HTR-8/SVneo (cell line): ENCODE data around the gene NDUFS2.
"Not testable (repeated sequence)": the region's sequence is repeated elsewhere in the genome, so short reads cannot be mapped to it uniquely, and the experiment has no call there.

Experiments used
- DNase-seq: peaks from one replicate; pipeline ENCODE4 v3.0.0; 2011; ENCODE audit warnings: low spot score, mixed read lengths; ENCODE audit not compliant: insufficient read length
- FAIRE-seq: peaks from 2 replicates; lab custom pipeline; 2011; peaks lifted over from hg19 to GRCh38; lab: Jason Lieb, UNC

NDUFS2 gene

DNA sequence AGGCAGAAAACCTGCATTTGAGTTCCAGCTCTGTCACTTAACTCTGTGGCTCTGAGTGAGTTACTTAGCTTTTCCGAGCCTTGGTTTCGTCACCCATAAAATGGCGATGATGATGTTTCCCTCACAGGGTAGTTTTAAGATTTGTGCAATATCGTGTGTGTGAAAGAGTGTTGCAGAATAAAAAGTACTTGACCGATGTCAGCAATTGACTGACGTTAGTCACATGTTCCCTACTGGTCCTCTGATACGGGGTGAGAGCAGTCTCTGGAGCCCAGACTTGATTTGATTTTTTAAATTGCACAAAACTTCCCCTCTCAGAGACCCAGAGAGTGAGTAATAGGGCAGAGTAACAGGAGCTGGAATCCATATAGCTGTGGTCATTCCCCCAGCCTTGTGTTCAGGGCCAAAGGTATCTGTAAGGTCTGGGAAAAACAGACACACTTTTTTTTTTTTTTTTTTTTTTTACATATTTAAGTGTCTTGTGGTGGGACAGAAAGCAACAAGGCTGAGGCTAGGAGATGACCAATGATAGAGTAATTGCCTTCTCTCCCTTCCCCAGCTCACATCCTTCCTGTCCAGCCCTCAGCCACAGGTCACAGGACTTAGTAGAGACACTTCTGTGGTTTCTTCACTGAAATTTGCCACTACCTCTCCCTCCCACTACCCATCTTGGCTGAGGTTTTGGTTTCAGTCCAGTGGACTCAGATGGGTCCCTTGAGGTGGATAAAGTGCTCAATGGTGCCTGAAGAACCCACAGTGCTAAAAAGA is 15.0 kb downstream of the NDUFS2 start:
- no peak for FAIRE-seq
- DNase-seq = no peak

DNA sequence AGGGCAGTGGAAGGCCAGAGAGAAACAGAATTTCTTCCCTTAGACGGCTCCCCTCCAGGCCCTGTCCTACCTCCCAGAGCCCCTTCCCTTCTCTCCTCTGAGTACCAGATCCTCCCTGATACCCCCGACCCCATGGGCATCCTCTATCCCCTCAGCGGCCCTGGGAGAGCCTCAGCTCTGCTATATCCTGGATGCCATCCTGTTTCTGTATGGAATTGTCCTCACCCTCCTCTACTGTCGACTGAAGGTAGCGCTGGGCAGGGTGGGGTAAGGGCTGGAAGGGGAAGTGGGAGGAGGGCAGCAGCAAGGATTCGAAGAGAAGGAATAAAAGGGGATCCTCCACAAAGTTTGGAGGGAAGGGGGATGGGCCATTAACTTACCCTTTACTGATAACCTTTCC is 15.7 kb downstream of the NDUFS2 start:
- no peak for FAIRE-seq

DNA sequence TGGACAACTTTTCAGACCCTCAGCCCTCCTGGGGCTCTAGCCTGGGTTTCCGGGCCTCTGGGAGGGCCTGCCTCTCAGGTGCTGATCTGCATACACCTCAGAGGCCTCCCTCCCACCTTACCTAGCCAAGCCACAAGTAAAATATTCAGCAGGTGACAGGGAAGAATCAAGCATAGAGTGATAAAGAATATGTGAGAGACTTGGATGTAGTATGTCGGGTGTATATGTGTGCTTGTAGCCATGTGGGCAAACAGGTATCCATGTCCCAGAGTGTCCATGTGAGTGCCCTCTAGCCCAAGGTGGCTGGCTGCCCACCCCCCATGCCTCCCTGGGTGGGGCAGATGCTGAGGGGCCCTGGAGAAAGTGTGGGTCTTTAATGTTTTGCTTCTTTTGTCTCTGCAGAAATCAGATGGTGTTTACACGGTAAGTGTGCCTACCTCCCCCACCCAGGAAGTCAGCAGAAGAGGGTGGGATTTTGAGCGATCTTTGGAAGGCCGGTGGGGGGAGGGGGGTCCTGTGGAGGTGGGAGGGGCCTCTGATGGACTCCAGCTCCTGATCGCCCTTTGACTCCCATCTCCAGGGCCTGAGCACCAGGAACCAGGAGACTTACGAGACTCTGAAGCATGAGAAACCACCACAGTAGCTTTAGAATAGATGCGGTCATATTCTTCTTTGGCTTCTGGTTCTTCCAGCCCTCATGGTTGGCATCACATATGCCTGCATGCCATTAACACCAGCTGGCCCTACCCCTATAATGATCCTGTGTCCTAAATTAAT is 16.3 kb downstream of the NDUFS2 start:
- no peak for DNase-seq
- FAIRE-seq = no peak

More for the DNA sequence above, 15.7 kb downstream of the NDUFS2 start:
- no peak for DNase-seq

DNA sequence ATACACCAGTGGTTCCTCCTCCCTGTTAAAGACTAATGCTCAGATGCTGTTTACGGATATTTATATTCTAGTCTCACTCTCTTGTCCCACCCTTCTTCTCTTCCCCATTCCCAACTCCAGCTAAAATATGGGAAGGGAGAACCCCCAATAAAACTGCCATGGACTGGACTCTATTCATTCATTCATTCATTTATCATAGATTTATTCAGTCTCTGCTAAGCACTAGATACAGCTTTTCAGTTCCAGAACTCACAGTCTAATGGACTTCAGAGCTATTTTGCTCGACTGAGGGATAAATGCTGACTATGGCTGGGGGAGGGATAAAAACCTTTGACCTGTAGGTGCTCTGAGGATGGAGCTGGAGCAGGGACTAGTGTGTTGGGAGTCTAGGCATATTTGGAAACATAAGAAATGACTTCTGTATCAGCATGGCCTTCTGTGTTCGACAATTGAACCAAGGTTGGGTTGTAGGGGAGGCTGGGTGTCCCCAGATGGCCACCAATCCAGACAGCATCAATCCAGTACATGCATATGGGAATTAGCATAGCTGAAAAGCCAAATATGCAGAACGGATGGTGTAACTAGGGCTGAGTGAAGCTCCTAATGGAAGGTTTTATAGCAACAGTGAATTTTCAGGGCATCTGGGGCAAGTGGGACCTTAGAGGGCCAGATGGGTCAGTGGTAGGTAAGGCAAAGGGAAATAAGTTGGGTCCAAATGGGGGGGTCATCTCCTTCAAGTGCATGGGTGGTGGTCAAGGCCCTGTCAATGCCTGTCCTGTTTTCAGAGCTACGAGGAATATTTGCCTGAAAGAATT is 17.1 kb downstream of the NDUFS2 start:
- DNase-seq (no peak), FAIRE-seq (no peak)

DNA sequence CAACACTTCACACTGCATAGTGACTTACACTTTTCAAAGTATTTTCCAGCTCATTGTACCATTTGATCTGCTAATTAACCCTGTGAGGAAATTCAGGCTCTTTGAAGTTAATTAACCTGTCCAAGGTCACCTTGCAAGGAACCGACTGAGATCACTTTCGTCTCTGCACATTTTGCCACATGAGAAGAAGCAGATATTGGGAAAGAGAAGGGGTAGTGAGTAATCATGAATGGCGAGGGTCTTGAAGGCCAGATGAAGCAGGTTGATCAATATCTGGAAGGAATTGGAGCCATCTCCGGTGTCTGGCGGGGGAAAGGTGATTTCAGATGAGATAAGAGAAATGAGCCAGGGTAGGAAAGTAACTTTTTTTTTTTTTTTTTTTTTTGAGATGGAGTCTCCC is 17.8 kb downstream of the NDUFS2 start:
- FAIRE-seq (no peak), DNase-seq (no peak)

DNA sequence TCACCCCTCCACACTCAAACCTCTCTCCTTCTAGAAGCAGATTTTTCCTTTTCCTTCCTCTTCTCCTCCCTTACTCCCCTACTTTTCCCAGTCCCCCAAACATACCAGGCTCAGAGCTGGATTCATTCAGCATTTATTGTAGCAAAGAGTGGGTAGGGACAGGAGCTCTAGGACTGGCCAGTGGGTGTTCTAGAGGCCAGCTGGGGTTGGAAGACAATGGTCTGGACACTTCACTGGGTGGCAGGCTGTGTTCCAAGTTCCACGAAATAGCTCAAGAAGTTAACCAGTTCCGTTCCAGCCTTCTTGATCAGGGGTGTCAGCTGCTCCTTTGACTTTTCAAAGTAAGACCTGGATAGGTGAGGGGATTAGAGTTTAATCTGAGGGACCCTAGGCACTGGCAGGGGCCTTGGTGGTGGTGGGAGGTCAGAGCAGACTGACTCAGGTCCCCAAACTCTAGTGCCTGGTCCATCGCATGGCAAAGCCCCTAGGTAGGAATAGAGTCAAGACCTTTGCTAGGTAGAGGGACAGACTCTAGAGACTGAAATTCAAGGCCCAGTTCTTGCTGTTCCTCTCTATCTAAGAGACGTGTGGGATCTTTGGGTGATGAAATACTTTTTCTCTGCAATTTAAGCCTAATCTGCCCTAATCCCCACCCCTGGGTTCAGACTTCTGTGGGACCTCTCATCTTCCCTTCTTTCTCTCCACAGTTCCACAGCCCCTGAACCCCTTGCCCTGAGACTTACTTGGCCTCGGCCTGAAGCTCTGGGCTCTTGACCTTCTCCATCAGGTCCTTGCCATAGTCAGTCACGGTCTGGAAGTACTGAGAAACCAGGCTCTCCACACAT is 20.2 kb downstream of the NDUFS2 start:
- DNase-seq (no peak), FAIRE-seq (no peak)

DNA sequence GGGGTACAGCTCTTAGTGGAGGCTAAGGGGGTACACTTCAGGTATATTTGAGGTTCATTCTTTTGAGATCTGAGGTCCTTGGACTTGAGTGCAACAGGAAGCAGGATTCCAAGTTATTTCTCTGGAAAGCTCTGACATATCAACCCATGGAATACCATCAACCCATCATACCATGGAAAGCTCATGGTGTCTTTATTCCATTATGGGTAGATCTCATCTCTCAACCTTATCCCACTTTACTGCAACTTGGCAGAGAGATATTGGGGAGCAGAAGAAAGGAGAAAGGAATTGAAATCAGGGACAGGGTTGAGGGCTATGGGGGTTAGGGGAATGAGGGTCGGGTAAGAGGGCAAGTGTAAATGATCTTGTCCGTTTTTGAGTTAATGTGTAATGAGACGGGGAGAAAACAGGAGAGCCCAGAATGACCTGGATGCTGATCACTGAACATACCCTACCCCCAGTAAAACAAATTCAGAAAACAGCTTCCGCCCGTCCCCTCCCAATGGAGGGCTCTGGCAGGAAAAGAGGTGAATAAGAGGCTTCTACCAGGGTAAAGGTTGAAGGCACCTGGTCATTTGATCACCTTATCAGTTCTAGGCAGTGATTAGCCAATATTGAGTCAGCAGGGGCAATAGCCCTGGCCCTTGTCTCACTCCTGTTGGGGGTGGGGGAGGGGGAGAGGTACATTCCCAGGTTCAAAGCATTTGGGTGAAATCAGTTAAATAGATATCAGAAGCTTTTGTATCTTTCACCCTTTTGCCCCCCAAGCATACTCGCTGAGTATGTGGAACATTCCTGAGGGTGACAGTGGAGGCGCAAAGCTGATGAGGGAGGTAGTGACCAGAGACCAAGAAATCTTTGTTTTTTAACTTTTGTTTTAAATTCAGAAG is 21.9 kb downstream of the NDUFS2 start:
- FAIRE-seq = no peak
- DNase-seq = no peak

DNA sequence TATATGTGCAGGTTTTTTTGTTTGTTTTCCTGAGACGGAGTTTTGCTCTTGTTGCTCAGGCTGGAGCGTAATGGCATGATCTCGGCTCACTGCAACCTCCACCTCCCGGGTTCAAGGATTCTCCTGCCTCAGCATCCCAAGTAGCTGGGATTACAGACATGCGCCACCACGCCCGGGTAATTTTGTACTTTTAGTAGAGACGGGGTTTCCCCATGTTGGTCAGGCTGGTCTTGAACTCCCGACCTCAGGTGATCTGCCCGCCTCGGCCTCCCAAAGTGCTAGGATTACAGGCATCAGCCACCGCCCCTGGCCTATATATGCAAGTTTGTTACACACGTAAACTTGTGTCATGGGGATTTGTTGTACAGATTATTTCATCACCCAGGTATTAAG is 22.5 kb downstream of the NDUFS2 start:
- DNase-seq, FAIRE-seq: not testable (repeated sequence)

DNA sequence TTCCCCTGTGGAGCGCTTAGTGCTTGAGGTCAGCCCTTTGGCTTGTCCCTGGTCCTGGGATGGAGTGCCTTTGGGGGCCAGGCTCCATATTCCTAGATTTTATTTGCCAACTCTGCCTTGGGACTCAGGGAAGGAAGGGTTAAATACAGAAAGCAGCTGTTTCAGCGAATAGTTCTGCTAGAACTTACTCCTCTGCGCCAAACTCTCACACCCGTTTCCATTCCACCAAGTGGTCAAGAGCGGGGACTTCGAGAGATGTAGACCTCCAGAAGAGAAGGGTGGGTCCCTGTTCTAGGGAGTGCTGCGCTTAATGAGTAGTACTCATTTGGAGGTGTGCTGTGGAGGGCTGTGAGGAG is 23.0 kb downstream of the NDUFS2 start:
- no peak for FAIRE-seq

DNA sequence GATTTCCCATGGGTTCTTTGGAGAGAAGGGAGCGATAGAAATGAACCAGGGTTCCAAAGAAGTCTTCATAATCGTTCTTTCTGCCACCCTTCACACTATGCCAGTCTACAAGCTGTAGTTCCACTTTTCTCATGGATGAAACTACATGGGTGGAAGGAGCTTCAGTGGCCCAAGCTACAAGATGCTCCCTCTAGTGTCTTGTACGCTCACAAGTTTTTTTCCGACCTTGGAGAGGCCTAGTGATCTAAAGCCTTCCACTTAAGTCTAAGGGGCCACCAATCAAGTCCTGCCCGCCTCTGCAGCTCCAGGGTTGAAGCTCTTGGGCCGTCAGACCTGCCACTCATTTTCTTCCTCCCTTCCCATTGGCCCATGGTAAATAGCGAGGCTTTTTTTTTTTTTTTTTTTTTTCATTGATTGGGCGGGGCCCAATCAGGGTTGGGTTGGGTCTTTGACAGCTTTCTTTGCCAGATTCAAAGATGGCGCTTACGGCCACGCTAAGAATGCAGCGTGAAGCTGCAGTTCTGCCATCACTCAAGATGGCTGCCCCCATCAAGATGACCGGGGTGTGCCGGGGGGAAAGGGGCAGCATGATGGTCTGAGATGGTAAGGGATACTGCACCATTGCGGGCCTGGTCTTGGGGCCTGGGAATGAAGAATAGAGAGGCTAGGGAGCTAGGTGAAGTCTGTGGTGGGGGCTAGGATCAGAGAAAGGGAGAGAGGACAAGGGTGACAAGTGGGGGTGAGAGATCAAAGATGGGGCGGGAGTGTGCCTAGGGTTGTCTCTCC is 23.6 kb downstream of the NDUFS2 start, which contains the start of gene TOMM40L:
TOMM40L (plus strand) TSS at position 527 of the 786 bp plus-strand sequence. CDS start 430 bp downstream, outside the sequence.
- DNase-seq (peak; percentile 92), FAIRE-seq (no peak)

More for the DNA sequence above, 23.0 kb downstream of the NDUFS2 start:
- no peak for DNase-seq

DNA sequence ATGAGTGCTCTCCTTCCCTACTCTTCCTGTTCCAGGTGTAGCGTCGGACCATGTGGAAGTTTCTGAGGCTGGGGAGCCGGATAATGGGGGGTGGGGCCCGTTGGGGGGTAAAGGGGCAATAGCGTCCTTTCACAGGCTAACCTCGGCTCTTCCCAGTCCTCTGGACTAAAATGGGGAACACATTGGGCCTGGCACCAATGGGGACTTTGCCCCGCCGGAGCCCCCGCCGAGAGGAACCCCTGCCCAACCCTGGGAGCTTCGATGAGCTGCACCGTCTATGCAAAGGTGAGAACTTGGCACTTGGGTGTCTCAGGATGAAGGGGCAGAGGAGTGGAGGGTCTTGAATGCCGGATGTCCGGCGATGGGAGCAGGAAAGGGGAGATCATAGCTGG is 24.1 kb downstream of the NDUFS2 start:
- no peak for FAIRE-seq

DNA sequence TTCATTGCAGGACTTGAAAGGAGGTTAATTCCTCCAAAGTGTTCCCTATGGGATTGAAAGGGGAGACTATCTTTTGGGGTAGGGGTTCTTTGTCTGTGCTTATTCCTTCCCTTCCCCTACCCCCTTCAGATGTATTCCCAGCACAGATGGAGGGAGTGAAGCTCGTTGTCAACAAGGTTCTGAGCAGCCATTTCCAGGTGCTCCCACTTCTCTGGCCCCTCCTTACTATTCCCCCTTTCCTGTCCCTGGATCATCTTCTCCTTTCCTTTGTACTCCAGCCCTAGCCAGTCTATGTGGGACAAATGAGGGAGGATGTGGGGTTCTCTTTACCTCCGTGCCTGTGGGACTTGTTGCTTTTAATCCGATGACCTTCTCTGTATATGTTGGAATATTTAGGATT is 24.6 kb downstream of the NDUFS2 start:
- DNase-seq (no peak), FAIRE-seq (no peak)

More for the DNA sequence above, 24.1 kb downstream of the NDUFS2 start:
- DNase-seq = no peak

DNA sequence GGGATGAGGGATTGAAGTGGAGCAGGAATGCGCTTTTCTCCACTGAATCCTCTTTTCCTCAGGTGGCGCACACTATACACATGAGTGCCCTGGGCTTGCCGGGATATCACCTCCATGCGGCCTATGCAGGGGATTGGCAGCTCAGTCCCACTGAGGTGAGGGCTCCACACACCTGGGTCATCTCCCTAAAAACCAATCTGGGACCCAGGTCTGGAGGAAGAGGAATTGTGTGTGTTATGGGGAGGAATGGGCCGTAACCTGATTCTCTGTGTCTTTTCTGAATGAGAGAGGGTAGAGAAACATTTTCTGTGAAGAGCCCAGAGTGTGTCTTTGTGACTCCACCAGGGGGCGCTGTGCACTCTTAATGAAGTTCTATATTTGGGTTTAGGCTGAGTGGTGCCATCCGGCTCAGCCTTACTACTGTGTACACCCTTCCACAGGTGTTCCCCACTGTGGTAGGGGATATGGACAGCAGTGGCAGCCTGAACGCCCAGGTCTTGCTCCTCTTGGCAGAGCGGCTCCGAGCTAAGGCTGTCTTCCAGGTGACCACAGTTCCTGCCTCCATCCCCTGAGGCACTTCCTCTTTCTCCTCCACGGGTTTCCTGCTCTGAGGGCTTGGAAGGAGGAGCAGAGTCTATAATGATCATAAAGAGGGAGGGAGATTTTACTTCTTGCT is 25.2 kb downstream of the NDUFS2 start:
- no peak for FAIRE-seq

DNA sequence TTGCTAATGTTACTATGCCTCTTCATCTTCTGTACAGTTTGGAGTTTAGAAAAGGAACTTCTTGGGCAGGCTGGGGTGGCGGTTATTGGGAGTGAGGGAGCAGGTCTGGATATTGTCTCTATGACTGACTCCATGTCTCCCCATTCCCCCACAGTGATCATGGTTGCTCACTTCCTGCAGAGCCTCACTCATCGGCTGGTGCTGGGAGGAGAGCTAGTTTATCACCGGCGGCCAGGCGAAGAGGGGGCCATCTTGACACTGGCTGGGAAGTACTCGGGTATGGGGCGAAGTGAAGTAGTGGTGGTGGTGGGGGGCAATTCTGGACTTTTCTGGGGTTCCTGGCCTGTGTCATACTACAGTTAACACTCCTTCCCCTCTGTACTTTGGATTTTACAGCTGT is 25.9 kb downstream of the NDUFS2 start:
- DNase-seq (no peak), FAIRE-seq (no peak)

More for the DNA sequence above, 25.2 kb downstream of the NDUFS2 start:
- peak; percentile 60 for DNase-seq

DNA sequence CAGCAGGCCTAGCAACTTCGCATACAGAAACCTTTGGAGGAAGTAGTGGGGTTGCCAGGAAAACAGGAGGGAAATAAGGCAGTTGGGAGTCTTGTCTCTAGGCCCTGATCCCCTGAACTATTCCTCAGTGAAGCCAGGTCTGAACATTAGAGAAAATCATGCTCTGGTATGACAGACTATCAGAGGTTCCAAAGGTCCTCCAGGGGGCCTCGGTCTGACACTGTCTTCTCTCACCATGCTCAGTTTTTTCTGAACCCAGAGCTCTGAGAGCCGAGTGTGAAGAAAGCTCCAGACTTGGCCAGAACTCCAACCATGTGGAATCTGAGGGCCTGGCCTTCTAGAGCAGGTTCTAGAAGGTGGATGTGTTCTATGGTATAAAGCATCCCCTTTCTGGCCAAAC is 27.7 kb downstream of the NDUFS2 start:
- no peak for FAIRE-seq
- no peak for DNase-seq

DNA sequence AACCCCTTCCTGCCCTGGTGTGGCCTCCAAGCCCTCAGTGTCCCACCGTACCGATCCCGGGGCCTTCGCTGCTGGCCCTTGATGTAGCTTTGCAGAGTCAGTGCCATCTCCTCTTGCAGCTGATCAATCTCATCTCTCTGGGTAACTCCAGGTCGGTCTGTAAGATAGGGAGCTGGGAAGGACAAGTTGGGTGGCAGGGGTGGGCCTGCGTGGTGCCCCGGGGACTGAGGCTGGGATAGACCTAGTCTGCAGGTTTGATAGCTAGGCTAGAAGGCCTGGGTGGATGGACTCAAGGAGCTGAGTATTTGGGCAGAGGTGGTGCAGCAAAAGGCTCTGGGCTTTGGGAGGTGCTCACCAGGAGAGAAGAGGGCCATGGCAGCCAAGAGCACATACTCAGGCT is 28.6 kb downstream of the NDUFS2 start:
- no peak for DNase-seq
- no peak for FAIRE-seq

DNA sequence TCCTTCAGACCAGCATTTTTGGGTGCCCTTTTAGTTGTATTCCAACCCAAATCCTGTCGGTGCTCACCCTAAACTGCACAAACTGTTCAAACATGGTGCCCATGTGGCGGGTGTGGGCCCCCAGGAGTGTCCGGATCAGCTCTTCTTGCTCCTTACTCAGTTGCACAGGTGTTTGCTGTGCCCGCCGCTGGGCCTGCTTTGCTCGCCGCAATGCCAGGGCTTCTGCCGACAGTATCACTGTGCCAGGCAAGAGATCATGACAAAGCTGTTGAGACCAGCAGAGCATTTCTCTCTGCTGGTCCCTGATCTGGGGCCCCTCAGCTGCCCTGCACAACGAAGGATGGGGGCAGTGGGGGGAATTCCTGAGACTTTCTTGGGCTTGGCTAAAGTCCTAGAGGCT is 30.9 kb downstream of the NDUFS2 start:
- no peak for DNase-seq
- no peak for FAIRE-seq
